ENCODE measurements around the gene KCND3.

KCND3 gene

DNA sequence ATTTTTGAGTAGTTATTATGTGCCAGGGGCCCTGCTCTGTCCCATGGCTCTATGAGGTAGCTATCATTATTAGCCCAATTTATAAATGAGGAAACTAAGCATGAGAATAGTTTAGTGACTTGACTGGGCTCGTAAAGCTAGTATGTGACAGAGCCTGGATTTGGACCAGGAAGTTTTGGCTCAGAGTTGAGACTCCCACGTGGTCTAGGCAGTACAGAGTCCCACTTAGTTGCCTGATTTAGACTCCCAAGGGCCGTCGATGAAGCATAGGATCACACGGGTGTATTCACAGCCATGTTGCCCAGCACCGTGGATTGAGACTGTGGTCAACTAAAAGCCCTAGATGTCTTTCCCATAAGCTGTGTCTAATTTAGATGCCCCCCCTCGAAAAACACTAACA lies 152.1 kb downstream of the KCND3 start:
- DNase-seq: no peak

DNA sequence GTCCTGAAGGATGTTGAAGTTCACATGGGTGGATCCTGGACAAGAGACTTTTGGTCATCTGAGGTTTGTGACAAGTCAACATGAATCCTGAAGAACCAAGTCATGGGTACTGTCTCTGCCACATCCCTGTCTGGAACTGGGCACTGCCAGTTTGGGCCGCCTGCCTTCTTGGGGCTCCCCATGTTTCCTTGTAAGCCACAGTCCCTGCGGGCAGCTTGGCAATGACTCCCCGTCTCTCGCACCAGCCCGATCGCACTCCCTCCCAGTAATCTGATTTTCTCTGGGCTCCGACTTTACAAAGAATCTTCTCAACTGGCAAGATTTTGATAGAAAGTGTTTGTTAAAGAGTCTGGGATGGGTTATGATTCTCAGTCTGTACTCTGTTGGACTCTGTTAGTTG lies 153.4 kb downstream of the KCND3 start:
- DNase-seq: no peak

DNA sequence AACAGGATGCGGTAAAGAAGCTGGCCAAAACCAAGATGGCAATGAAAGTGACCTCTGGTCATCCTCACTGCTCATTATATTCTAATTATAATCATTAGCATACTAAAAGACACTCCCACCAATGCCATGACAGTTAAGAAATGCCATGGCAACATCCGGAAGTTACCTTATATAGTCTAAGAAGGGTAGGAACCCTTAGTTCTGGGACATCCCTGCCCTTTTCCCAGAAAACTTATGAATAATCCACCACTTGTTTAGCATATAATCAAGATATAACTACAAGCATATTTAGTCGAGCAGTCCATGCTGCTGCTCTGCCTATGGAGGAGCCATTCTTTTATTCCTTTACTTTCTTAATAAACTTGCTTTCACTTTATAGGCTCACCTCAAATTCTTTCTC lies 154.0 kb downstream of the KCND3 start:
- DNase-seq: no peak

DNA sequence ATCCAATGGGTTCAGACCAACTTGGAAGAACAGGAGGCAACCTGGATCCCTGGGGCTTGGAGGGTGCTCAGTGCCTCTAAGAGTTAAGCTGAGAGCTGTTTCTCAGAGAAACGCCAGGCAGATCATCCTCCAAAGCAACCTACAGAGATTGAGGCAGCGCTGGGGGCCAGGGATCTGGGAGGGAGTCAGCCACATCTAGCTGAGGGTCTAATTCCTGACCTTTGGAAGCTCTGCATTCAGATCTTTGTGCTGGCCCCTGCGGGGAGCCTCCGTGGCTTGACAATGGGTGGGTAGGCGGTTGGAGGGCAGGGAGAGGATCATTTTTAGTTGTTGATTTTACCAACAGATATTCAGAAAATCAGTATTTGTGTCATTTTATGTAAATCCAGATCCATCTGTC lies 154.5 kb downstream of the KCND3 start:
- DNase-seq: no peak

DNA sequence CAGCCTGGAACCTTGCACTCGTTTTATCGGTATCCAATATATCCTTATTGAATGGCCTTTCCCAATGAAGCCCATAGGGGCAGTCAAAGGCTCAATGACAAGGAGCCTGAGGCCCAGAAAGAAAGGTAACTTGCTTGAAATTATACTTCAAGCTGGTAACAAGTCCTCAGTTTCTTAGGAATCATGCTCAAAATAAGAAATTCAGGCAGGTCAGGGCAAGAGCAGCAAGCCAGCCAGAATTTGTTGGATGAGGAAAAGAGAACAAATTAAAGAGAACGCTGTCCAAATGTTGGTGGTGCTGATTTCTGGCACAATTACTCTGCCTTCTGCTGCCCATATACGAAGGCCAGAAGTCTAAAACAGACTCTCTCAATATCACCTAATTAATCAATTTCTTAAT lies 156.1 kb downstream of the KCND3 start:
- no peak for DNase-seq

DNA sequence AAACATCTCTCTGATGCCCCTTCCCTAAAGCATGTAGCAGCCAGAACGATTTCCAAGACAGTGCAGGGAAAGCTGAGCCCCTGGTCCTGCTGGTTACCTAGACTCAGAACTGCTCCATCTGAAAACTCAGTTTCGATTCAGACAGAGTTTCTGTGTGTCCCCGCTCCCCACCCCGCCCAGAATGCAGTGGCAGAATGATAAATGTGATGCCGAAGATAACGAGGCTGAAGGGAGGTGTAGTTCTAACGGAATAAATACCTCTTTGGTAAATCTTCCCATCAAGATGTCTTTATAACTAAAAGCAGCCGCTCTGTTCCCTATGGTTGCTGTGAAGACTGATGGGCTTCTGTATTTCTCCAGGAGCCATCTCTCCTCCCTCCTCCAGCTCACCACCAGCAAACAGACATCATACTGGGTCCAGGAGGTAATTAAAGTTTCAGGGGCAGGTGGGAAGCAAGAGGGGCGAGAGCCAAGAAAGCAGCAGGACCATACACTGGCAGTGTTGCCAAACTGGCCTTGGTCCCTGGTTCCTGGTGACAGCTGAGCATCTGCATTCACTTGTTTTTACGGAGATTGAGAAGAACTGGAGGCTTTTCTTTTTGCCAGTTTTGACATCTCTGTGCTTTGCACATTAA lies 156.8 kb downstream of the KCND3 start:
- no peak for DNase-seq

DNA sequence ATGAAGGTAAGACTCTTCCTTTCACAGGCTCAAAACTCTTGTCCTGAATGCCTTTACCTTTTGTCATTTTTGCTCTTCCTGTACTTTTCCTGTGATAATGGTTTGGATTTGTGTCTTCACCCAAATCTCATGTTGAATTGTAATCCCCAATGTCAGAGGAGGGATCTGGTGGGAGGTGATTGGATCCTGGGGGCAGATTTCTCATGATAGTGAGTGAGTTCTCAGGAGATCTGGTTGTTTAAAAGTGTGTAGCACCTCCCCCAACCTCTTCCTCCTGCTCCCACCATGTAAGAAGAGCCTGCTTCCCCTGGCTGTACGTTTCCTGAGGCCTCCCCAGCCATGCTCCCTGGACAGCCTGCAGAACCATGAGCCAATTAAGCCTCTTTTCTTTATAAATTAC lies 158.3 kb downstream of the KCND3 start:
- no peak for DNase-seq

DNA sequence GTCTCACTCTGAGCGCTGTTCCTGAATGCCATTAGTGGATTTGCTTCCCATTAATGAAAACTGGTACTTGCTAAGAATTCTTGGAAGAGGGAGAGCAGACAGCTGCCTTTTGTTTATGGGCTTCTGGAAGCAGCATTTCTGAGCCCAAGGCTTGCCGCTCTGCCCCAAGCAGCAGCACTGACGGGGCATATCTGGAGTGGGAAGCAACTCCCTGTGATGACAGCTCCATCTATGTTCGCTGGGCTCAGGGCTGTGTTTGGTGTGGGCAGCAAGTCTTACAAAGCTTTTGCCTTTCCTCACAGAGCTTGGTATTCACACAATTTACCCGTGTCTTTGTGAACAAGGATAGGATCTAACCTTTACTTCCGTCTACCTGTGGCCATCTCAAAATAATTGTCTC lies 161.5 kb downstream of the KCND3 start:
- no peak for DNase-seq

DNA sequence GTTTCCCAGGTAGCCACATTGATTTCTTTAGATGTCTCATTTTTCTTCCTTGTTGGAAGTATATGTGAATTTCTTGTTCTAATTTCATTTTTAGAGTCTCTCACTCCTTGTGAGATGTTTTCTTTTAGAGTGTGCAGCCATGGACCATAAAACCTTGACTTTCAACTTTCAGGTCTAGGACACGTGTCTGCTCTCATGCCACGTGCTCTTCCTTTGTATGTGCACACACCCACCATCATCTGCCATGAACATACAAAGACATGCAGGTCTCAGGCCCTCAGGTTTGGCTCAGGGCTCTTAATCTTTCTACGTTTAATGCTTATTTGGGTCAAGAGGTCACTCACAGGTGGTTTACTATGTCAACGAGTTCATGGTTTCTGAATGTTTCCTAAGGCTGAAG lies 163.2 kb downstream of the KCND3 start:
- no peak for DNase-seq

DNA sequence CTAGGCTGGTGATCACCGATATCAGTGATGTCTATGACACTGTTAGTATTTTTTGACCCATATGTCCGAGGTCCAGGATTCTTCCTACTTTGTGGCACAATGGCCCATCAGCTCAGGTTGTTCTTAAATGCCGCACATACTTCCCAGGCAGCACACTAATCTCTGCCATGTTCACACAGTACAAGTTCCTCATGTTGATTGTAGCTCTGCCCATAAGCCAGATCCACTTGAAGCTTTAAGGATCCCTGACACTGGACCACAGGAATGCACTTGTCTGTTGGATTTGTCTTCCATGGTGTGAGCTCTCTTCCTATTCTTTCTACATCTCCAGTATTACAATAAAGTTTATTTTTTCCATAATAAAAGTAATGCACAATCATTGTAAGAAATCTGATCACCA lies 164.3 kb downstream of the KCND3 start:
- no peak for DNase-seq

DNA sequence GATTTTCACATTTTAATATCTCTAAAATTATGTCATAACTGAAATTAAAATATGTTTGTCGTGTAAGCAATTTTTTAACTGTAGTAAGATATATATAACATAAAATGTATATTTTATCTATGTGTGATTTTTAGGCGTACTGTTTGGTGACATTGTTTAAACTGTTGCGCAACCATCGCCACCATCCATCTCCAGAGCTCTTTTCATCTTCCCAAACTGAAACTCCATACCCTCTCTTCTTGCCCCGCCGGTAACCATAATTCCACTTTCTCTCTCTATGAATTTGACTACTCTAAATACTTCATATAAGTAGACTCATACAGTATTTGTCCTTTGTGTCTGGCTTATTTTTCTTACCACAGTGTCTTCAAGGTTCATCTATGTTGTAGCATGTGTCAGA lies 167.3 kb downstream of the KCND3 start:
- no peak for DNase-seq

DNA sequence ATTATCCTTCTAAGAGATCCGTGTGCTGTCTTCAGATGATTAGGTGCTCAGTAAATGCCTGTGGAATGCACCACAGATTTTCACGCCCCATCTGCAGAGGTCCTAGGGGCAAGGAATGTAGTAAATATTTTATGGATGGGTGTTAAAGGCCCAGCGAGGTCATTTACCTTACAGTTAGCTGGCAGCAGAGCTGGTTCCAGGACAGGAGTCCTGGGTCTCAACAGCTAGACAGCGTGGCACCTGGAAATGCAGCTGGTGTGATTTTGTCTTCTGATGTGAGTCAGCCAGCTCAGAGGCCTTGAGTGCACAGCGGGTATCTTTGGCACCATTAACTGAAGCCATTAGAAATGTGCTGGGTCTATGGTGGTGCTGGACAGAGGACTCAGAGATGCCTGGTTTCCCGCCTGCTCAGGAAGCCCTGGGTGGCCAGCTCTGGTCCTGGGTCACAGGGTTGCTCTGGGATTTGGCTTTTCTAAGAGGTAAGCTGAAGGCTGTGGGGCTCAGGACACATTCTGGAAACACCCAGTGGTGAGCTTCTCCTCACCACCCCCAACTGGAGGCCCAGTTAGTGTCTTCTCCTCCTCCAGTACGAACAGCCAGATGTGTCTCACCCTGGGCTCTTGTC lies 168.2 kb downstream of the KCND3 start:
- no peak for DNase-seq

DNA sequence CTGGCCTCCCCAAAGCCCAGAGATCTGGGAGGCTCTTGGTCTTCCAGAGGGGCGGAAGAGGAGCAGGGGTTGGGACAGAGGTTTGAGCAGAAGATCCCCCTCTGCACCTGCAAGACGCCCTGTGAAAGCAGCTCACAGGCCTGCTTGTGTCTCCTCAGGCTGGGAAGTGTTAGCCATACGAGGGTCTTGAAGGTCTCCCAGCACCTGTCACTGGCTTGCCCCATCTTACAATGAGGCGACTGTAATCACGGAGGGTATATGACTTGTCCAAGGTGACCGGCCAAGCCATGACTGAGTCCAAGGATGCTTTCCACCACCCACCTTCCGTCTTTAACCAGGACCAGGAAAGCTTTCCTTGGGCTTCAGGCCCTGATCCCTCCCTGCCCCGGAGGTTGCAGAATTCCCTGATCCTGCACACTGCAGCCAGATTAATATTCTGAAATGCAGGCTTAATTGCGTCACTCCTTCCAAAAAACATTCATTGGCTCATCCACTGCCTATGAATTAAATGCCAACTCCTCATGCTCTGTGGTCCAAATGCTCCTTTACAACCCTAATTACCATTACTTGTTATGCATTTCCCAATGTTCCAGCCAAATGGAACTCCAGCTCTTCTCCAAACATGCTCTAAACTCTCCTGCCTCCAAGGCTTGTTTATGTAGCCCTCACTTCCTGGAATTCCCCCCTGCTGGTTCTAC lies 169.8 kb downstream of the KCND3 start:
- DNase-seq: no peak

DNA sequence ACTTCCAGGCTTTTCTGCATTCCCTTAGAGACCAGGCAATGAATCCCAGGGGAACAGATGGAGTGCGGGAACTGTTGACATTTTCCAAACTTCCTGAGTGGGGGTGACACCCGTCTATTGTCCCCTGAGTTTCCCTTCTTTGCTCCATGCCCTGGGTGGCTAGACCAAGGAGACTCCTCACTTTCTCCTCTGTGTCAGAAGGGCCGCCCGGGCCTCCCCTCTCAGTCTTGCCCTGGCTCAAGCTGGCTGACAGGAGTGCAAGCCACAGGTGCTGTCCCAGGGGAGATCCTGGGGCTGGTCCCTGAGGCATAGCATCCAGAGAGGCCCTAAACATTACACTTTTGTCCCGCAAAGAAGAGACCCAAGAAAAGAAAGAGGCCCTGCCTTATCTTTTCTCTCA lies 170.9 kb downstream of the KCND3 start:
- no peak for DNase-seq

DNA sequence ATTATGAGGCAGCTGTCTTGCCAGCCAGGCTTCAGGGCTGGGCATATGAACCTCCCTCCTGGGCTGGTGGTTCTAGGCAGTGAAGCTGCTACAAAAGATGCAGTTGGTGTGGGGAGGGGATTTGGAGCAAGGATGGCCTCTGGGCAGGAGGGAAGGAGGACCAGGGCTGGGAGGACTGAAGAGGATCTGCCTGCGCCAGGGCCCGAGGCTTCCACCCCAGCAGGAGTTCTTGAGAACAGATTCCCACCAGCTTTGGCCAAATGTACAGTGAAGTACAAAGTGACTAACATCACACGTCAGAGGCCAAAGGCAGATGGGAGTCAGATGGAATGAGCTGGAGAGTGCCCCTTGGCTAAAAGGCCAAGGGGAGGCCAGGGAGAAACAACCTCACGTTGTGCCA lies 171.4 kb downstream of the KCND3 start:
- no peak for DNase-seq

DNA sequence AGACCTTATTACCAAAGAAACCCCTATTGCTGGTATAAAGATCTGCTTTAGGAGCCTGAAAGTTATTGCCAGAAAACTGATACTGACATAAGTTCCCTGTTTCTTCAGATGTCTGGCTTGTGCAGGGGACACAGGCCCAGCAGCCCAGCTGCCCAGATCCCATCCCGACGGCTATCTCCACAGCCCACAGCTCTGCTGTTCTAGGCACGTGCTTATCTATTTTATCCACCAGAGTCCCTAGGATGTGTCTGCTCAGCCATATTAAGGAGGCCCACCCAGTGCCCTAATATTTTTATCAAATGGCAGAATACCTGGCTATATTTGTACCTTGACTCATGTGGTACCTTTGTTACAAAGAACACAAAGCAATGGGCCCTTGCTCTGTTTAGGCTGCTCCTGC lies 174.8 kb downstream of the KCND3 start:
- no peak for DNase-seq

DNA sequence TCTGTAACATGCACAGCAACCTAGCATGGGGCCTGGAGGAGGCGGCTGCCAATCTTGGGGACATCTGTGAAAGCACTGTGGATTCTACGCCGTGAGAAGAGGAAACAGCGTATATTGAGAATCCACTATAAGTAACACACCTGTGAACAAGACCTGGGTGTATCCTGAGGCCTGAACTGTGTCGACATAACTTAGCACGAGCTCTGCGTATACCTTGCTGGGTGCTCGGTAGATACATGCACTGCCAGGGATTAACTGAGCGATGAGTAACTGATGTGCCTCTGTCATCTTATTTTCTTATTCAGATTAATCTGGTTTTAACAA lies 175.2 kb downstream of the KCND3 start:
- DNase-seq: no peak

DNA sequence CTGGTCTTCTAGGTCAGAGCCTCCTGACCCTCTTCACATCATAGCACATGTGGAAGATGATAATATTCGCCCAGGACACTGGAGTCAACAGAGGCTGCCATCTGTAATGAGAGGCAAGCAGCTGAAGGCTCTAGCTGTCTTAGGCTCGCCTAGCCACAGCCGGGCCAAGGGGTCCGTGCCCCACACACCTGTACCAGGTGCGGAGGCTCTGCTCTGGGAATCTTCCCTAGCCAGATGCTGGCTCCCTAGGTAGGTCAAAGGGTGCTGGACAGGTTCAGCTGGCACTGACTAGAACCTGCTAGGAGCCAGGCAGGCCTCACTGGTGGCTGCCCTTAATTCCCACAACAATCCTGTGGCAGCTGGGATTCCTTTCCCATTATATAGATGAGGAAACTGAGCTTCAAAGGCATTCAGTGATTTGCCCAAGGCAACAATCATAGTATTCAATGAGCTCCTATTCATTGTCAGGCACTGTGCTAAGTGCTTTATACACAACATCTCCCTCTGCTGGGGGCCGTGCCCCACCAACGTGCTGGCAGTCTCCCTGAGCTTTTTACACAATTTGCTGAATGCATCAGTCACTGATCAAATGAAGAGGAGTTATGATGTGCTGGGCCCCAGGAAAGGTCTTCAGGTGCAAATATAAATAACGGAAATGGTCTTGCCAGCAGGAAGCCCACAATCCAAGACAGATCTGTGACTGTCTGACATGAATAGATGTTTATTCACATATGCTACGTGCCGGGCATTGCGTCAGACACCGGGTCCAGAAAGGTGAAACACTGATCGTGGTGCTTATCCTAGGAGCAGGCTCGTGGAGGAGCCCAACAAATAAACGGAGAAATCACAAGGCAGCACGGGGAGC lies 175.8 kb downstream of the KCND3 start:
- DNase-seq: no peak

DNA sequence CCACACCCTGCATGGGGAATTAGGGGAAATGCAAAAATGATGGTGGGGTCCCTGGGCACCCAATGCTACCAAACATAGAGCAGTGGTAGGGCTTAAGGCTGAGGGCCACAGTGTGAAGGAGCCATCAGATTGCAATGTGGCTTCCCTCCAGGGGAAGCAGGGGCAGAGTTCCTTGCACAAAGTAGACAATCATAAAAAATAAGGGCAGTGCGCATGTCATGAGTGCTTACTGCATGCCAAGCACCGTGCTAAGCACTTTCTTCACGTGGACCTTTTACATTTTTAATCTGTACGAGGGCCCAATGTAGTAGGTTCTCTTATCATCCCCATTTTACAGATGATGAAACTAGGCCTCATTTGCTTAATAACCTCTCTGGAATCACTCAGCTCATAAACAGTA lies 177.2 kb downstream of the KCND3 start:
- DNase-seq: no peak

DNA sequence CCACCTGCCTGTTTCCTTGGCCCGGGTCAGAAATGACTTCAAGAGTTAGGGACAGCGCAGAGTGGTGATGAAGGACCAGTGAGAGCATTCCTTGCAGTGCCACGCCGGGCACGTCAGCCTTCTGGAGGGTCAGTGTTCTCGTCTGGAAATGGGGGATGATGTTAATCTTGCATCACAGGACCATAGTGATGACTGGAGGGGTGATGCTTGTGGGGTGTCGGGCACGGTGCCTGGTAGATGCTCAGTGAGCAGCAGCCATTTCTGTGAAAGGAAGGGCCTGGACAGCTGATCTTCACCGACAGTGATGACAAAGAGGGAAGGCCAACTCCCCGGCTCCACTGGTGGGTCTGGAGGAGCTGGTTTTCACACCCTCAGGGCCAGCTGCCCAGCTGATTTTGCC lies 177.6 kb downstream of the KCND3 start:
- no peak for DNase-seq

DNA sequence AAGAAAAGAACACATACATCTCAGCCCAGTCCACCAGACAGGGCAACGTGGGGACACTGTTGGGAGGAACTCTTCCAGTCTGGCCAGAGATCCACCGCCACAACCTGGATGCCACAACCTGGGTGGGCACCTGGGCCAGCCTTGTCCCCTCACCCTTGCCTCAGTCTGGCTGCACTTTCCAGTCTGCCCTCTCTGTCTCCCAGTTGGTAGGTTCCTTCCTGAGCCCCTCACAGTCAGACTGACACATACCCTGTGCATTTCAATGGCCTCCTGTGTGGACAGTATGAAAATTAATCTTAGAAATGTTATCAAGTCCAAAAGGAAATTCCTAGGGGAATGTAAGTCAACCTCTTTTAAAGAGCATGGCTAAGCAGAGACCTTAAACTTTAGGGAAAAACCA lies 184.2 kb downstream of the KCND3 start:
- no peak for DNase-seq

DNA sequence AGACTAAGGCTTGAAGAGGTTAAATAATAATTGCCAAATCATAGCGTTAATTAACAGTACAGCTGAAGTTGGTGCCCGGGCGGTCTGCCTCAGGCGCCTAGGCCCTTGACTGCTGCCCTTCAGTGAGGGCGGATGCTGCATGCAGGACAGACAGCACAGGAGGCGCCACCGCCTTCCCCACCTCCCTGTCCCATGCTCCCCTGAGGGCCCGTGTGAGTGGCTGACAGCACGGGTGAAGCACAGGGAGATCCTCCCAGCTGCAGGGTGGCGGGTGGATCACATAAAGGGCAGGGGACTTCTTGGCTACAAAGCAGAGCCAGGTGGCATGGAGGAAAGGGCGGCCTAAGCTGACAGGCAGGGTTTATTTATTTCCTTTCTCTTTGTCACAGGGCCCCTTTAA lies 184.7 kb downstream of the KCND3 start:
- no peak for DNase-seq

DNA sequence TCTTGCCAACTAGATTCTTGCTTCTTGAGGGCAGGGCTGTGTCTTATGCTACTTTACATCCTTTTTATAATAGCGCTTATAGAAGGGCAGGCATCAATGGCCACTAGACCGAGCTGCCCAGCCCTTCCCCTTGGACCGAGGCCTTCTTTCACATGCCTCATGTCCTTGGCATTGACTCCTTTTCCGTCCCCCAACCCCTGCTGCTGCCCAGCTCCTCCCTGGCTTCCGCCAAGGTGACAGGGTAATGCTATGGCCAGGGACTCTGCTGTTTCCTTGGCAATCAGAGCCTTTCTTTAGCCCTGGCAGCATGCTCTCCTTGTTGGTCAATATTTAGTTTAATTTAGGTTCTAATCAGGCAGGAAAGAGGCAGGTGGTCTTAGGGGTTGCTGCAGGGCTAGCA lies 185.5 kb downstream of the KCND3 start:
- no peak for DNase-seq

DNA sequence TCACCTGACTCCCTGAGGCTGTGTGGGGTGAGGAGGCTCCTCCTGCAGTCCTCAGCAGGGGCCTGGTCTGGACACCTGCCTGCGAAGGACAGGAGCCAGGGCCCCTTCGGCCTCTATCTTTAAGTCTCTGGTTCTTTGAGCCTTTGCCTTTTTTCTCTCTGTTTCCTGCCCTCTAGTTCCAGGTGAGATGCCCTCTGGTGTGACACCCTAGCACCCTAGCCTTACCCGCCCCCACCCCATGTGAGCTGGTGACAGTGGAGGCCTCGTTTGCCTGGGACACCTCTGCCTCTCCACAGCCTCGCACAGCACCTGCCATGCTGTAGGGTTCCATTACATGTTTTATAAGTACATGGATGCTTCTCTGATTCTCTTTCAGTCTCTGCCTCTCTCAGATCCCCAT lies 186.5 kb downstream of the KCND3 start:
- DNase-seq: no peak
